Globus pallidus (tissue), 1 donor: ENCODE measurements around the gene TSPAN1.
A peak's percentile ranks its signal among the peaks of the same experiment; 100 is the strongest.

Source experiments
- DNase-seq: peaks from one replicate; pipeline ENCODE4 v3.0.0-alpha.2; 2015; ENCODE audit warnings: low spot score

TSPAN1 gene

GRCh38 chr1:46187106-46187869, 12.4 kb downstream of the TSPAN1 start:
- DNase-seq, result no peak

GRCh38 chr1:46188295-46189030, 13.6 kb downstream of the TSPAN1 start:
- no peak for DNase-seq

GRCh38 chr1:46190539-46190938, 15.7 kb downstream of the TSPAN1 start:
- DNase-seq, result no peak

- no peak for DNase-seq
These were observed 16.3 kb downstream of the TSPAN1 start for GRCh38 chr1:46191033-46191701.

GRCh38 chr1:46192171-46192570, 17.3 kb downstream of the TSPAN1 start:
- no peak for DNase-seq

GRCh38 chr1:46193285-46193684, 18.4 kb downstream of the TSPAN1 start:
- DNase-seq, result no peak

GRCh38 chr1:46193984-46194570, 19.2 kb downstream of the TSPAN1 start:
- no peak for DNase-seq

GRCh38 chr1:46194641-46195193, 19.8 kb downstream of the TSPAN1 start:
- no peak for DNase-seq

GRCh38 chr1:46196609-46197008, 21.7 kb downstream of the TSPAN1 start:
- DNase-seq, result no peak

- DNase-seq, result no peak
These were observed 22.7 kb downstream of the TSPAN1 start for GRCh38 chr1:46197560-46197963.

GRCh38 chr1:46197964-46198811, 23.3 kb downstream of the TSPAN1 start, which contains the start of gene POMGNT1:
TSS of gene POMGNT1 (minus strand) at chr1:46198434. CDS start at chr1:46197821, 613 bp downstream.
- DNase-seq, result peak; percentile 75

GRCh38 chr1:46199233-46199749, 24.4 kb downstream of the TSPAN1 start:
- no peak for DNase-seq

- DNase-seq, result no peak
These were observed 29.0 kb downstream of the TSPAN1 start for GRCh38 chr1:46203738-46204405.

- peak; percentile 57 for DNase-seq
These were observed 29.5 kb downstream of the TSPAN1 start for GRCh38 chr1:46204406-46204742.

- no peak for DNase-seq
These were observed 30.3 kb downstream of the TSPAN1 start for GRCh38 chr1:46205141-46205540.

- no peak for DNase-seq
These were observed 30.9 kb downstream of the TSPAN1 start for GRCh38 chr1:46205791-46206190.

GRCh38 chr1:46206399-46206798, 31.5 kb downstream of the TSPAN1 start:
- DNase-seq, result no peak

GRCh38 chr1:46210561-46210960, 35.7 kb downstream of the TSPAN1 start:
- no peak for DNase-seq

GRCh38 chr1:46211051-46211450, 36.2 kb downstream of the TSPAN1 start:
- no peak for DNase-seq

- DNase-seq, result no peak
These were observed 40.6 kb downstream of the TSPAN1 start for GRCh38 chr1:46215504-46215903.
